H1 (cell line): ENCODE measurements around the gene ITIH6. TPM values are rescaled to one million over a fixed set of nuclear protein-coding genes. Genes with fewer than 3 reads are reported as not detected.

ENCODE experiments used
- ATF2 ChIP-seq: IDR thresholded peaks from 2 replicates; pipeline ENCODE4 v1.6.1; 2012; ENCODE audit warnings: low read length, inconsistent platforms
- CEBPB ChIP-seq: IDR thresholded peaks from 2 replicates; pipeline ENCODE4 v1.6.1; 2012; ENCODE audit warnings: low read depth, low read length
- CHD1 ChIP-seq: IDR thresholded peaks from 2 replicates; pipeline ENCODE4 v1.6.1; 2012; ENCODE audit warnings: low read depth, low read length, improper control_type of control experiment
- EGR1 ChIP-seq: IDR thresholded peaks from 2 replicates; pipeline ENCODE4 v1.6.1; 2011; ENCODE audit warnings: low read depth, low read length, borderline replicate concordance
- EP300 ChIP-seq, 2 experiments: IDR thresholded peaks; 1 replicate in 1 of 2; 2 replicates in 1 of 2; pipeline ENCODE4 v1.6.1; 2011 to 2012; ENCODE audit warnings: low read depth in 2 of 2, low read length in 2 of 2, mild to moderate bottlenecking in 2 of 2, borderline replicate concordance in 1 of 2, inconsistent platforms in 1 of 2, moderate library complexity in 1 of 2
- JUND ChIP-seq: IDR thresholded peaks from 2 replicates; pipeline ENCODE4 v1.6.1; 2011; ENCODE audit warnings: mild to moderate bottlenecking, improper control_type of control experiment, low read length
- NANOG ChIP-seq: IDR thresholded peaks from 2 replicates; pipeline ENCODE4 v1.6.1; 2011; ENCODE audit warnings: low read length, low read depth, mild to moderate bottlenecking, inconsistent platforms; ENCODE audit not compliant: insufficient read depth, poor library complexity, severe bottlenecking
- RXRA ChIP-seq: IDR thresholded peaks from 2 replicates; pipeline ENCODE4 v1.6.1; 2011; ENCODE audit warnings: low read depth, mild to moderate bottlenecking, low read length, moderate library complexity; ENCODE audit not compliant: insufficient read depth
- TAF1 ChIP-seq: IDR thresholded peaks from 2 replicates; pipeline ENCODE4 v1.6.1; 2011; ENCODE audit warnings: mild to moderate bottlenecking, low read depth, low read length
- polyA plus RNA-seq, 7 experiments: library from polyadenylated mRNA; depleted of rRNA in 3 of 7; stranded (reverse) in 5 of 7; unstranded in 2 of 7; fragments of >200 nt in 5 of 7; fragments of 200-250 nt in 2 of 7; gene quantifications; 1 replicate in 5 of 7; 2 replicates in 1 of 7; 4 replicates in 1 of 7; pipeline versions ENCODE4 v1.2.1 to v1.2.3, GENCODE V29; 2011 to 2013; ENCODE audit warnings: missing spikeins in 2 of 7, mixed read lengths in 2 of 7
- total RNA-seq: library from RNA; stranded (reverse); fragmentation: NEBNext Ultra II Directional; extraction: Animal tissue kit (Norgen Biotek cat#: 25700); gene quantifications from 2 replicates; pipeline ENCODE4 v1.2.1, GENCODE V29; 2021
- TF ChIP-seq, protein P1 (sequence below): fragments of 300-600 bp; sonication (generic); IDR thresholded peaks from 2 replicates; pipeline ENCODE4 v1.7.1; 2012; ENCODE audit warnings: low read length, moderate library complexity, mild to moderate bottlenecking, inconsistent platforms; ENCODE audit not compliant: insufficient replicate concordance

The ITIH6 gene
- total and polyA plus RNA-seq, 2 of the 8 experiments (the other 6 are each of a cell fraction or from before 2014, with no cell fraction given) = 0.02 TPM; not detected in 1

DNA sequence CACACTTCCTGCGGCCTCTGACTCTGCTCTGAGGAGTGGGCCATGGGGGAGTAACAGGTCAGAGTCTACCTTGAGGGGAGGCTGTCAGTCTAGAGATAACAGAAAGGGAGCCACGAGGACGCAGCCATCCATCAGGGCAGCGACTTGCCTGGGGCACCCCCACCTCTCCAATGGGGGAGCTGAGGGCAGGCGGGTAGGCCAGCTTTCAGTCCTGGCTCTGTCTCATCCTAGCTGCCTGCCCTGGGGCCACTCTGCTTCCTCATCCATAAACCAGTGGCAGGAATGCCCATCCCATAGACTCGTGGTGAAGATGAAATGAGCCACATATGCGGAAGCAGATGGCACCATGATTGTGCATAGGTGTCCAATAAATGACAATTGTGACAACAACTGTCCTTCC is 22.7 kb upstream of the ITIH6 start (continued):
- TF ChIP-seq, protein P1, sequence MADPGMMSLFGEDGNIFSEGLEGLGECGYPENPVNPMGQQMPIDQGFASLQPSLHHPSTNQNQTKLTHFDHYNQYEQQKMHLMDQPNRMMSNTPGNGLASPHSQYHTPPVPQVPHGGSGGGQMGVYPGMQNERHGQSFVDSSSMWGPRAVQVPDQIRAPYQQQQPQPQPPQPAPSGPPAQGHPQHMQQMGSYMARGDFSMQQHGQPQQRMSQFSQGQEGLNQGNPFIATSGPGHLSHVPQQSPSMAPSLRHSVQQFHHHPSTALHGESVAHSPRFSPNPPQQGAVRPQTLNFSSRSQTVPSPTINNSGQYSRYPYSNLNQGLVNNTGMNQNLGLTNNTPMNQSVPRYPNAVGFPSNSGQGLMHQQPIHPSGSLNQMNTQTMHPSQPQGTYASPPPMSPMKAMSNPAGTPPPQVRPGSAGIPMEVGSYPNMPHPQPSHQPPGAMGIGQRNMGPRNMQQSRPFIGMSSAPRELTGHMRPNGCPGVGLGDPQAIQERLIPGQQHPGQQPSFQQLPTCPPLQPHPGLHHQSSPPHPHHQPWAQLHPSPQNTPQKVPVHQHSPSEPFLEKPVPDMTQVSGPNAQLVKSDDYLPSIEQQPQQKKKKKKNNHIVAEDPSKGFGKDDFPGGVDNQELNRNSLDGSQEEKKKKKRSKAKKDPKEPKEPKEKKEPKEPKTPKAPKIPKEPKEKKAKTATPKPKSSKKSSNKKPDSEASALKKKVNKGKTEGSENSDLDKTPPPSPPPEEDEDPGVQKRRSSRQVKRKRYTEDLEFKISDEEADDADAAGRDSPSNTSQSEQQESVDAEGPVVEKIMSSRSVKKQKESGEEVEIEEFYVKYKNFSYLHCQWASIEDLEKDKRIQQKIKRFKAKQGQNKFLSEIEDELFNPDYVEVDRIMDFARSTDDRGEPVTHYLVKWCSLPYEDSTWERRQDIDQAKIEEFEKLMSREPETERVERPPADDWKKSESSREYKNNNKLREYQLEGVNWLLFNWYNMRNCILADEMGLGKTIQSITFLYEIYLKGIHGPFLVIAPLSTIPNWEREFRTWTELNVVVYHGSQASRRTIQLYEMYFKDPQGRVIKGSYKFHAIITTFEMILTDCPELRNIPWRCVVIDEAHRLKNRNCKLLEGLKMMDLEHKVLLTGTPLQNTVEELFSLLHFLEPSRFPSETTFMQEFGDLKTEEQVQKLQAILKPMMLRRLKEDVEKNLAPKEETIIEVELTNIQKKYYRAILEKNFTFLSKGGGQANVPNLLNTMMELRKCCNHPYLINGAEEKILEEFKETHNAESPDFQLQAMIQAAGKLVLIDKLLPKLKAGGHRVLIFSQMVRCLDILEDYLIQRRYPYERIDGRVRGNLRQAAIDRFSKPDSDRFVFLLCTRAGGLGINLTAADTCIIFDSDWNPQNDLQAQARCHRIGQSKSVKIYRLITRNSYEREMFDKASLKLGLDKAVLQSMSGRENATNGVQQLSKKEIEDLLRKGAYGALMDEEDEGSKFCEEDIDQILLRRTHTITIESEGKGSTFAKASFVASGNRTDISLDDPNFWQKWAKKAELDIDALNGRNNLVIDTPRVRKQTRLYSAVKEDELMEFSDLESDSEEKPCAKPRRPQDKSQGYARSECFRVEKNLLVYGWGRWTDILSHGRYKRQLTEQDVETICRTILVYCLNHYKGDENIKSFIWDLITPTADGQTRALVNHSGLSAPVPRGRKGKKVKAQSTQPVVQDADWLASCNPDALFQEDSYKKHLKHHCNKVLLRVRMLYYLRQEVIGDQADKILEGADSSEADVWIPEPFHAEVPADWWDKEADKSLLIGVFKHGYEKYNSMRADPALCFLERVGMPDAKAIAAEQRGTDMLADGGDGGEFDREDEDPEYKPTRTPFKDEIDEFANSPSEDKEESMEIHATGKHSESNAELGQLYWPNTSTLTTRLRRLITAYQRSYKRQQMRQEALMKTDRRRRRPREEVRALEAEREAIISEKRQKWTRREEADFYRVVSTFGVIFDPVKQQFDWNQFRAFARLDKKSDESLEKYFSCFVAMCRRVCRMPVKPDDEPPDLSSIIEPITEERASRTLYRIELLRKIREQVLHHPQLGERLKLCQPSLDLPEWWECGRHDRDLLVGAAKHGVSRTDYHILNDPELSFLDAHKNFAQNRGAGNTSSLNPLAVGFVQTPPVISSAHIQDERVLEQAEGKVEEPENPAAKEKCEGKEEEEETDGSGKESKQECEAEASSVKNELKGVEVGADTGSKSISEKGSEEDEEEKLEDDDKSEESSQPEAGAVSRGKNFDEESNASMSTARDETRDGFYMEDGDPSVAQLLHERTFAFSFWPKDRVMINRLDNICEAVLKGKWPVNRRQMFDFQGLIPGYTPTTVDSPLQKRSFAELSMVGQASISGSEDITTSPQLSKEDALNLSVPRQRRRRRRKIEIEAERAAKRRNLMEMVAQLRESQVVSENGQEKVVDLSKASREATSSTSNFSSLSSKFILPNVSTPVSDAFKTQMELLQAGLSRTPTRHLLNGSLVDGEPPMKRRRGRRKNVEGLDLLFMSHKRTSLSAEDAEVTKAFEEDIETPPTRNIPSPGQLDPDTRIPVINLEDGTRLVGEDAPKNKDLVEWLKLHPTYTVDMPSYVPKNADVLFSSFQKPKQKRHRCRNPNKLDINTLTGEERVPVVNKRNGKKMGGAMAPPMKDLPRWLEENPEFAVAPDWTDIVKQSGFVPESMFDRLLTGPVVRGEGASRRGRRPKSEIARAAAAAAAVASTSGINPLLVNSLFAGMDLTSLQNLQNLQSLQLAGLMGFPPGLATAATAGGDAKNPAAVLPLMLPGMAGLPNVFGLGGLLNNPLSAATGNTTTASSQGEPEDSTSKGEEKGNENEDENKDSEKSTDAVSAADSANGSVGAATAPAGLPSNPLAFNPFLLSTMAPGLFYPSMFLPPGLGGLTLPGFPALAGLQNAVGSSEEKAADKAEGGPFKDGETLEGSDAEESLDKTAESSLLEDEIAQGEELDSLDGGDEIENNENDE = no peak
- TF ChIP-seq ATF2 = no peak
- no peak for TF ChIP-seq JUND
- TF ChIP-seq TAF1 = no peak
- TF ChIP-seq EGR1 = no peak
- TF ChIP-seq RXRA = no peak
- TF ChIP-seq CHD1 = no peak
- no peak for TF ChIP-seq EP300 (IDR thresholded peaks at IDR 0.05; ENCODE audit: borderline replicate concordance in 1 of 2, low read depth in 2 of 2, low read length in 2 of 2)
- no peak for TF ChIP-seq NANOG
- no peak for TF ChIP-seq CEBPB
